Tibial artery (tissue), 4 donors: ENCODE measurements around the gene CCNY.

Experiments used
- DNase-seq, 2 donors: peaks; one replicate each; pipeline ENCODE4 v3.0.0-alpha.2; 2019
- H3K27ac ChIP-seq, 2 donors: fragments of 200-600 bp; sonication (generic) in 1 of 2; 1 replicate in 1 of 2; 2 replicates in 1 of 2; pipeline ENCODE4 v1.5.1; 2018 to 2019; ENCODE audit warnings: mild to moderate bottlenecking in 1 of 2
- H3K27me3 ChIP-seq, 2 donors: fragments of 200-600 bp; sonication (generic) in 1 of 2; one replicate each; pipeline versions ENCODE4 v1.5.1 to v1.6.0; 2016 to 2019
- H3K36me3 ChIP-seq, 3 donors: fragments of 200-600 bp; sonication (generic) in 2 of 3; one replicate each; pipeline ENCODE4 v1.5.1; 2016 to 2019; ENCODE audit warnings: mild to moderate bottlenecking in 2 of 3
- H3K4me1 ChIP-seq, 4 donors: fragments of 200-600 bp; sonication (generic) in 2 of 4; 1 replicate in 3 of 4; 2 replicates in 1 of 4; pipeline ENCODE4 v1.5.1; 2016 to 2019
- H3K4me3 ChIP-seq, 2 donors: fragments of 200-600 bp; sonication (generic) in 1 of 2; 1 replicate in 1 of 2; 2 replicates in 1 of 2; pipeline ENCODE4 v1.5.1; 2018 to 2019; ENCODE audit warnings: mild to moderate bottlenecking in 2 of 2
- H3K9me3 ChIP-seq, 3 donors: fragments of 200-600 bp; sonication (generic) in 1 of 3; one replicate each; pipeline ENCODE4 v1.5.1; 2016 to 2019
- CTCF ChIP-seq, 2 experiments: fragments of 200-600 bp in 1 of 2; fragments of 450-650 bp in 1 of 2; IDR thresholded peaks; one replicate each; pipeline ENCODE4 v1.5.1; 2017 to 2019; ENCODE audit warnings: antibody characterized with exemption in 2 of 2, mild to moderate bottlenecking in 1 of 2, moderate library complexity in 1 of 2
- intact Hi-C: fragments of 100-400 bp; cut with DNase I; formaldehyde crosslinking; loops from one replicate; pipeline ENCODE4 v1.15.0; 2023; ENCODE audit warnings: low total_unique reads

Gene CCNY

GRCh38 chr10:35488228-35488627 lies 151.9 kb downstream of the CCNY start:
- intact Hi-C loops = no loop called here
- Histone ChIP-seq H3K4me3 (no peak overlapping the region), H3K4me1 (peaks cover 0 to 13% (median 4%) of the 10 kb centered on the region in 4 donors)

GRCh38 chr10:35492386-35493195 lies 156.3 kb downstream of the CCNY start:
- Histone ChIP-seq H3K27me3 (no peaks in the 10 kb centered on the region), H3K9me3 (no peaks in the 10 kb centered on the region), H3K36me3 (peaks cover 0 to 6% (median 6%) of the 10 kb centered on the region in 3 donors), H3K27ac (no peak overlapping the region), H3K4me1 (peaks cover 0 to 20% (median 12%) of the 10 kb centered on the region in 4 donors), H3K4me3 (no peak overlapping the region)
- intact Hi-C loops = no loop called here
- TF ChIP-seq CTCF (IDR thresholded peaks at IDR 0.05) = no peak
- no peak for DNase-seq

More at GRCh38 chr10:35488228-35488627, 151.9 kb downstream of the CCNY start:
- no peak for DNase-seq
- Histone ChIP-seq H3K27ac (no peak overlapping the region), H3K27me3 (no peaks in the 10 kb centered on the region), H3K9me3 (no peaks in the 10 kb centered on the region), H3K36me3 (peaks cover 0 to 13% (median 6%) of the 10 kb centered on the region in 3 donors)
- TF ChIP-seq CTCF (IDR thresholded peaks at IDR 0.05) = no peak

- intact Hi-C loops = no loop called here
- no peak overlapping the region for H3K4me3 ChIP-seq
- H3K36me3 ChIP-seq = peaks cover 0 to 6% (median 6%) of the 10 kb centered on the region in 3 donors
- no peaks in the 10 kb centered on the region for H3K9me3 ChIP-seq
- H3K27ac ChIP-seq = no peak overlapping the region
- H3K4me1 ChIP-seq = peaks cover 0 to 20% (median 12%) of the 10 kb centered on the region in 4 donors
- TF ChIP-seq CTCF (IDR thresholded peaks at IDR 0.05) = no peak
- H3K27me3 ChIP-seq = no peaks in the 10 kb centered on the region
- no peak for DNase-seq
These were observed 157.1 kb downstream of the CCNY start for GRCh38 chr10:35493196-35494118.

GRCh38 chr10:35495521-35496119 lies 159.3 kb downstream of the CCNY start:
- Histone ChIP-seq H3K27ac (no peak overlapping the region), H3K4me3 (no peak overlapping the region), H3K36me3 (peaks cover 0 to 4% (median 2%) of the 10 kb centered on the region in 3 donors), H3K27me3 (no peaks in the 10 kb centered on the region), H3K4me1 (peaks cover 0 to 21% (median 13%) of the 10 kb centered on the region in 4 donors), H3K9me3 (no peaks in the 10 kb centered on the region)
- intact Hi-C loops = no loop called here
- no peak for TF ChIP-seq CTCF (IDR thresholded peaks at IDR 0.05)
- no peak for DNase-seq

- Histone ChIP-seq H3K4me3 (no peak overlapping the region), H3K27me3 (no peaks in the 10 kb centered on the region), H3K27ac (no peak overlapping the region), H3K36me3 (no peaks in the 10 kb centered on the region), H3K4me1 (peaks cover 0 to 20% (median 8%) of the 10 kb centered on the region in 4 donors), H3K9me3 (no peaks in the 10 kb centered on the region)
- intact Hi-C loops = no loop called here
- no peak for TF ChIP-seq CTCF (IDR thresholded peaks at IDR 0.05)
- DNase-seq = no peak
These were observed 161.6 kb downstream of the CCNY start for GRCh38 chr10:35497909-35498308.
